Natural killer cell (primary cell): ENCODE data around the gene SHROOM3. TPM values are rescaled to one million over a fixed set of nuclear protein-coding genes. Genes with fewer than 3 reads are reported as not detected.

Experiments used
- ATAC-seq, 3 donors: fragments of 150-1000 bp in 2 of 3; fragments of 200-7000 bp in 1 of 3; cut with Tn5 transposase; 1 replicate in 1 of 3; 2 replicates in 2 of 3; pipeline ENCODE4 v1.10.0; 2021; ENCODE audit warnings: mild to moderate bottlenecking in 2 of 3, moderate library complexity in 2 of 3
- DNase-seq, 2 donors: peaks; one replicate each; pipeline versions ENCODE4 v3.0.0 to v3.0.0-alpha.2; 2013 to 2021; ENCODE audit warnings: mixed read lengths in 1 of 2
- H3K27ac ChIP-seq: one replicate; pipeline ENCODE4 v1.5.1; 2013; ENCODE audit warnings: mild to moderate bottlenecking, low read length
- H3K27me3 ChIP-seq: one replicate; pipeline ENCODE4 v1.6.1; 2013; ENCODE audit warnings: low read length; ENCODE audit not compliant: control insufficient read depth, insufficient read depth
- H3K36me3 ChIP-seq: one replicate; pipeline ENCODE4 v1.6.1; 2013; ENCODE audit warnings: low read length; ENCODE audit not compliant: control insufficient read depth, insufficient read depth
- H3K4me1 ChIP-seq: one replicate; pipeline ENCODE4 v1.6.1; 2013; ENCODE audit warnings: low read length; ENCODE audit not compliant: control insufficient read depth, insufficient read depth
- H3K4me3 ChIP-seq: one replicate; pipeline ENCODE4 v1.5.1; 2013; ENCODE audit warnings: low read length
- H3K9me3 ChIP-seq: one replicate; pipeline ENCODE4 v1.6.1; 2013; ENCODE audit warnings: low read length; ENCODE audit not compliant: control insufficient read depth, insufficient read depth
- H3K27ac Mint-ChIP-seq, 2 donors: one replicate each; pipeline ENCODE4 v1.8.0; 2022; ENCODE audit warnings: mild to moderate bottlenecking in 2 of 2, mixed read lengths in 2 of 2, moderate library complexity in 1 of 2
- H3K27me3 Mint-ChIP-seq, 2 donors: one replicate each; pipeline ENCODE4 v1.8.0; 2022; ENCODE audit warnings: low read depth in 2 of 2, mixed read lengths in 2 of 2
- H3K36me3 Mint-ChIP-seq: one replicate; pipeline ENCODE4 v1.8.0; 2022; ENCODE audit warnings: mixed read lengths
- H3K4me1 Mint-ChIP-seq, 2 donors: one replicate each; pipeline ENCODE4 v1.8.0; 2022; ENCODE audit warnings: mixed read lengths in 2 of 2
- H3K4me3 Mint-ChIP-seq: one replicate; pipeline ENCODE4 v1.8.0; 2022; ENCODE audit warnings: mild to moderate bottlenecking, moderate library complexity, mixed read lengths
- H3K9me3 Mint-ChIP-seq, 2 donors: one replicate each; pipeline ENCODE4 v1.8.0; 2022; ENCODE audit warnings: mixed read lengths in 2 of 2
- WGBS: methylation state at CpG from one replicate; pipeline ENCODE4 v1.1.7; 2013; ENCODE audit warnings: missing lambda C conversion rate; ENCODE audit not compliant: insufficient coverage; 5-methylcytosine and 5-hydroxymethylcytosine counted together
- intact Hi-C: fragments of 100-400 bp; cut with micrococcal nuclease; formaldehyde crosslinking; loops from one replicate; pipeline ENCODE4 v1.14.2; 2022
- total RNA-seq, 4 donors: library from RNA; stranded (reverse); fragments of 120-200 nt in 1 of 4; gene quantifications; one replicate each; pipeline versions ENCODE4 v1.2.3 to v1.2.4, GENCODE V29; 2013 to 2022
- TF ChIP-seq, protein P1 (sequence below): fragments of 200-600 bp; IDR thresholded peaks from one replicate; pipeline ENCODE4 v1.8.0; 2022; ENCODE audit warnings: antibody characterized with exemption

SHROOM3 gene
- total RNA-seq, 3 donors from 2014 or later (not counting 1 experiment from before 2014, with no cell fraction given) = 0.63 TPM; not detected in 2

DNA sequence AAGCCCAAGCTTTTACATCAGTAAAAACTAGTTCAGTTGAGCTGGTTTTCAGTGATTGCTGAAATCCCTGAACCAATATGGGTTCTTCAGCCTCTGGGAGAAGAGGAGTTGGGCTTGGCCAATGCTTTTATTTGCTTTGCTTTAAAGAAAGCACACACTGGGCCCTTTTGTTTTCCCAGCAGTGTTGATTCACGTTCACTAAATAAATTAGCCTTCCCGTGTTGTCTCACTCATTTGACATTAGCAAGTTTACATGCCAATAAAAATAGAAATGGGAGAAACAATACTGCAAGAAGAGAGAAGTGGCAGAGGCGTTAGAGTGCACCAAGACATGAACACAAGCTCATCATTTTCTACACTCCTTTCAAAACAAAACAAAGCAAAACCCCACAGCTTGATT is 136.2 kb downstream of the SHROOM3 start:
- ATAC-seq (no peak), DNase-seq (no peak)
- no peaks in the 10 kb centered on the region for H3K36me3 ChIP-seq
- TF ChIP-seq, protein P1, sequence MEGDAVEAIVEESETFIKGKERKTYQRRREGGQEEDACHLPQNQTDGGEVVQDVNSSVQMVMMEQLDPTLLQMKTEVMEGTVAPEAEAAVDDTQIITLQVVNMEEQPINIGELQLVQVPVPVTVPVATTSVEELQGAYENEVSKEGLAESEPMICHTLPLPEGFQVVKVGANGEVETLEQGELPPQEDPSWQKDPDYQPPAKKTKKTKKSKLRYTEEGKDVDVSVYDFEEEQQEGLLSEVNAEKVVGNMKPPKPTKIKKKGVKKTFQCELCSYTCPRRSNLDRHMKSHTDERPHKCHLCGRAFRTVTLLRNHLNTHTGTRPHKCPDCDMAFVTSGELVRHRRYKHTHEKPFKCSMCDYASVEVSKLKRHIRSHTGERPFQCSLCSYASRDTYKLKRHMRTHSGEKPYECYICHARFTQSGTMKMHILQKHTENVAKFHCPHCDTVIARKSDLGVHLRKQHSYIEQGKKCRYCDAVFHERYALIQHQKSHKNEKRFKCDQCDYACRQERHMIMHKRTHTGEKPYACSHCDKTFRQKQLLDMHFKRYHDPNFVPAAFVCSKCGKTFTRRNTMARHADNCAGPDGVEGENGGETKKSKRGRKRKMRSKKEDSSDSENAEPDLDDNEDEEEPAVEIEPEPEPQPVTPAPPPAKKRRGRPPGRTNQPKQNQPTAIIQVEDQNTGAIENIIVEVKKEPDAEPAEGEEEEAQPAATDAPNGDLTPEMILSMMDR = no peak
- no peaks in the 10 kb centered on the region for H3K27me3 ChIP-seq
- Mint-ChIP-seq H3K36me3 (no peaks in the 10 kb centered on the region), H3K4me1 (no peaks in the 10 kb centered on the region), H3K27me3 (peaks cover 11 to 12% of the 10 kb centered on the region in 2 donors), H3K4me3 (no peak overlapping the region), H3K27ac (no peak overlapping the region), H3K9me3 (peaks cover 0 to 1% of the 10 kb centered on the region in 2 donors)
- H3K27ac ChIP-seq = no peak overlapping the region
- no peaks in the 10 kb centered on the region for H3K4me1 ChIP-seq
- WGBS = 95% methylated on average over 2 of the region's 3 CpGs
- H3K9me3 ChIP-seq = no peaks in the 10 kb centered on the region
- intact Hi-C loops = no loop called here
- no peak overlapping the region for H3K4me3 ChIP-seq

DNA sequence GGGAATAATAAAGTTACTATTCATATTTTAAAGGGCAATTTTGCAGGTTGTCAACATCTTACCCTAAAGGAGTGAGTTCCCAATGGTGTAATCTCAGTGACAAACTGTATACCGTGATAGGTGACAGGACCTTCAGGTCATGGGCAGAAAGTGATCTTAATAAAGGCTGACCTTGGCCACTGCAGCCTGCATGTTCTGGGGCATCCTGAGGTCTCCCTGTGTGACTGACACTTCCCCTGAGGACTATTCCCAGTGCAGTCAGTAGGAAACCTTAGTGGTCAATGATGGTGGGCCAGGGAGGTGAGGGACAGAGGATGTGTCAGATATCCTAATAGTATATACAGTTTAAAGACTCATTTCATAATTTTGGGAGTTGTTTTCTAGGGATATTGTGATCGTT is 137.2 kb downstream of the SHROOM3 start:
- no peaks in the 10 kb centered on the region for H3K27me3 ChIP-seq
- H3K9me3 ChIP-seq = no peaks in the 10 kb centered on the region
- H3K27me3 Mint-ChIP-seq = peaks cover 13% of the 10 kb centered on the region in 2 donors
- H3K4me1 ChIP-seq = no peaks in the 10 kb centered on the region
- no peaks in the 10 kb centered on the region for H3K36me3 Mint-ChIP-seq
- TF ChIP-seq, protein P1 = no peak
- intact Hi-C loops = no loop called here
- H3K4me1 Mint-ChIP-seq = no peaks in the 10 kb centered on the region
- peaks cover 0 to 2% of the 10 kb centered on the region in 2 donors for H3K9me3 Mint-ChIP-seq
- no peaks in the 10 kb centered on the region for H3K36me3 ChIP-seq
- H3K4me3 ChIP-seq = no peak overlapping the region
- ATAC-seq (no peak), DNase-seq (no peak)
- H3K27ac Mint-ChIP-seq = no peak overlapping the region
- H3K4me3 Mint-ChIP-seq = no peak overlapping the region
- H3K27ac ChIP-seq = no peak overlapping the region
- 93% methylated on average over 2 of the region's 2 CpGs for WGBS

- Histone ChIP-seq H3K36me3 (no peaks in the 10 kb centered on the region), H3K27me3 (no peaks in the 10 kb centered on the region), H3K4me3 (no peak overlapping the region), H3K9me3 (no peaks in the 10 kb centered on the region), H3K4me1 (no peaks in the 10 kb centered on the region), H3K27ac (no peak overlapping the region)
- DNase-seq (no peak), ATAC-seq (no peak)
- H3K27ac Mint-ChIP-seq = no peak overlapping the region
- peaks cover 0 to 2% of the 10 kb centered on the region in 2 donors for H3K9me3 Mint-ChIP-seq
- peaks cover 20 to 31% of the 10 kb centered on the region in 2 donors for H3K27me3 Mint-ChIP-seq
- intact Hi-C loops = no loop called here
- WGBS = 100% methylated on average over 1 of the region's 4 CpGs
- no peak overlapping the region for H3K4me3 Mint-ChIP-seq
- H3K4me1 Mint-ChIP-seq = no peaks in the 10 kb centered on the region
- TF ChIP-seq, protein P1 = no peak
- no peaks in the 10 kb centered on the region for H3K36me3 Mint-ChIP-seq
Measured at GRCh38 chr4:76576824-76577223, 141.8 kb downstream of the SHROOM3 start.

DNA sequence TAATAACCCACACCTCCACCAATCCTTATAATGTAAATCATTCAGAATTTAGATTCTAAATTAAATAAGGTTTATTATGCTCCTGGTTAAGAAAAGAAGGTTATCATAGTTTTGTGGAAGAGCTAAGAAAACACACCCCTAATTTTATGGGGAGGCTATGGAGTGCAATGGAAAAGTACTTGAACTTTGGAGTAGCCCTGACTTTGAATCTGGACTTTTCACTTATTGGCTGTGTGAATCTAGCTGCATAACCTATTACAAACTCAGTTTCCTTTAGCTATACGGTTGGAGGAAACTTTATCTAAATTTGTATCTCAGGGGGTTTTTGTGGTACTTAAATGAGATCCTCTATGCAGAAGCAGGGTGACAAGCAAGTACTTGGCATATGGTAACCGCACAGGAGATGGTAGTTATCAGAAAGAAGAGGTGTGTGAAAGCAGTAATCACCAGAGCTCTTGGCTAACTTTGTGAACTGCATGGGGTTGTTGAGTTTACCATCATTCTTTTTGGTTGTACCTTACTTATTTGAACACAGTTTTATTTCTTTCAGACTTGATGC is 143.1 kb downstream of the SHROOM3 start:
- peaks cover 21 to 43% of the 10 kb centered on the region in 2 donors for H3K27me3 Mint-ChIP-seq
- H3K27ac Mint-ChIP-seq = no peak overlapping the region
- DNase-seq (no peak), ATAC-seq (no peak)
- TF ChIP-seq, protein P1 = no peak
- 36% methylated on average over 2 of the region's 2 CpGs for WGBS
- H3K4me3 ChIP-seq = no peak overlapping the region
- no peaks in the 10 kb centered on the region for H3K27me3 ChIP-seq
- H3K4me1 ChIP-seq = no peaks in the 10 kb centered on the region
- no peak overlapping the region for H3K4me3 Mint-ChIP-seq
- H3K36me3 ChIP-seq = no peaks in the 10 kb centered on the region
- H3K27ac ChIP-seq = no peak overlapping the region
- no peaks in the 10 kb centered on the region for H3K9me3 ChIP-seq
- no peaks in the 10 kb centered on the region for H3K4me1 Mint-ChIP-seq
- H3K36me3 Mint-ChIP-seq = no peaks in the 10 kb centered on the region
- H3K9me3 Mint-ChIP-seq = peaks cover 0 to 2% of the 10 kb centered on the region in 2 donors
- intact Hi-C loops = no loop called here
